ENCODE data around the gene MYO5B.
A peak's percentile ranks its signal among the peaks of the same experiment; 100 is the strongest.

MYO5B gene

DNA sequence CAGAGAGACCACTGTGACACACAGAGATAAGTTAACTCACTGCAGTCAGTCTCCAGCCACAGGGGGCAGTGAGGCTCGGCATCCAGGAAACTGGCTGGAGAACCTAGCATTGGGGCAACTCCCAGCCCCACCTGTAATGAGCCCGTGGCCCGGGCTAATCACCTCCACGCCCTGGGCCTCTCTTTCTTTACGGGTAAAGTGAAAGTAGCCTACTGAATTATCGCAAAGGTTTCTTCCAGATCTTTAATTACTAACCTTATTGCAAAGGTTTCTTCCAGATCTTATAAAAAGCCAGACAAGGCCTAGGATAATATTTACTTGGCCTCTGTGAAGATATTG, 336.0 kb downstream of the MYO5B start:
- Histone ChIP-seq H3K4me1 (ENCODE audit: control insufficient read depth, low read depth, low read length) (peaks cover 3% of the 10 kb centered on the region), H3K23ac (ENCODE audit: low read length) (no peak overlapping the region), H2AK5ac (ENCODE audit: low read length) (no peak overlapping the region), H4K5ac (ENCODE audit: low read length) (no peak overlapping the region), H3K27ac (ENCODE audit: low read depth, low read length) (no peak overlapping the region), H3K4ac (ENCODE audit: low read depth, low read length) (no peak overlapping the region), H3K56ac (ENCODE audit: low read length) (no peak overlapping the region), H3K36me3 (ENCODE audit: control insufficient read depth, insufficient read depth, low read length) (peaks cover 1% of the 10 kb centered on the region), H2BK15ac (replicated peaks; ENCODE audit: low read depth) (no peak overlapping the region), H2BK120ac (ENCODE audit: low read depth, low read length) (no peak overlapping the region), H3K9ac (ENCODE audit: low read length) (no peak overlapping the region), H3K4me3 (ENCODE audit: low read length) (no peak overlapping the region), H2BK5ac (ENCODE audit: low read length) (no peak overlapping the region), H3K4me2 (ENCODE audit: low read length) (no peak overlapping the region), H3K27me3 (ENCODE audit: insufficient read depth, low read length, poor library complexity) (no peaks in the 10 kb centered on the region), H3K18ac (ENCODE audit: low read length) (no peak overlapping the region), H4K8ac (ENCODE audit: low read depth, low read length) (no peak overlapping the region), H3K79me2 (ENCODE audit: control insufficient read depth, insufficient read depth, low read length) (no peaks in the 10 kb centered on the region), H3K79me1 (ENCODE audit: low read length) (no peaks in the 10 kb centered on the region)
- DNase-seq, result no peak
- WGBS (ENCODE audit: extremely low coverage, insufficient coverage, low lambda C conversion rate), result no CpG with 5 or more reads among the region's 6 CpGs

DNA sequence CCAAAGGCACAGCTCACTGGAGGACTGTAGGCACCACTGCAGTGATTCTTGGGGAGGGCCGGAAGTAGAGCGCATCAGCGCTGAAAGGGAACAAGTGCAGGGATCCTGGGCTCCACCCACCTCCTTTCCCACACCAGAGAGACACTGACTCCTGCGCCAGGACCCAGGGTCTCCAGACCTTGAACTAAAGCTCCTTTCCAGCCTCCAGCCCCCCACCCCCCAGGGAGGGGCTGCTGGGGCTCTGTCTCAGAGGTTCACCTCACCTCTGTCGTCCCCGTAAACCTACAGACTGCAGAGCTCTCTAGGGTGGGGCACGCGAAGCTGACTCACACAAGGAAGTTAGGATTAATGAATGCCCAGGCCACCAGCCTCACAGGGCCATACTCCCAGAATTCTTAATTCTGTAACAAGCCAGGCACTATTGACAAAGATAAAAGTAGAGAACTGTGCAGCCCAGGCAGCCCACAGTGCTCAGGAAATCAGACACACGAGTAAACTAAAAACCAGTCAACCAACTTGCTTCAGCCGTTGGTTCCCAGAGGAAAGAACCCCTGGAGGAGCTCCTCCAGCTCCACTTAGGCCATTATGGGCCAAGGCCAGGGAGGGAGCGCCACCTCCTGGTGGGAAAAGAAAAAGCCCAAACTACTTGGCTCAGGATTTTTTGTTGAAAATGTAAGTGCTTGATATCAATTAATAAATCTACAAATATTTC, 336.5 kb downstream of the MYO5B start:
- no CpG with 5 or more reads among the region's 11 CpGs for WGBS (ENCODE audit: extremely low coverage, insufficient coverage, low lambda C conversion rate)

DNA sequence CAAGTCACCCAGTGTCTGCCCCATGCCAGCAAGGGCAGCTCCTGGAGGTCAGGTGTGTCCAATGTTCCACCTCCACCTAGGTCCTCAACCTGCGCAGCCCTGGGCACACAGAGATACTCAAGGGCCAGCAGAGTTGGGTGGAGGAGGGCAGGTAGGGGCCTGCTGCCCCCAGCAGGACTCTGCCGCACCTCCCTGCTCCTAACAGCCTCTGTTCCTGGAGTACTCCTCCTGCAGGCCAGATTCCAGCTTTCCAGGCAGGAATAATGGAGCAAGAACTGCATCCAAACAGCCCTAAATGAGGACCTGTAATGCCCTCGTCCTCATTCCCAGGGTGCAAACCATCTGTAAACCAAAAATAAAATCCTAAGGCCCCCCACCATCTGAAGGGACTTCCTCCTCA, 337.2 kb downstream of the MYO5B start:
- Histone ChIP-seq H3K4me1 (ENCODE audit: control insufficient read depth, low read depth, low read length) (peaks cover 3% of the 10 kb centered on the region), H2BK5ac (ENCODE audit: low read length) (no peak overlapping the region), H3K79me2 (ENCODE audit: control insufficient read depth, insufficient read depth, low read length) (no peaks in the 10 kb centered on the region), H3K36me3 (ENCODE audit: control insufficient read depth, insufficient read depth, low read length) (peaks cover 1% of the 10 kb centered on the region), H2BK120ac (ENCODE audit: low read depth, low read length) (no peak overlapping the region), H3K56ac (ENCODE audit: low read length) (no peak overlapping the region), H2BK15ac (replicated peaks; ENCODE audit: low read depth) (no peak overlapping the region), H3K18ac (ENCODE audit: low read length) (no peak overlapping the region), H3K27ac (ENCODE audit: low read depth, low read length) (no peak overlapping the region), H3K4ac (ENCODE audit: low read depth, low read length) (no peak overlapping the region), H4K8ac (ENCODE audit: low read depth, low read length) (no peak overlapping the region), H3K79me1 (ENCODE audit: low read length) (no peaks in the 10 kb centered on the region), H3K4me2 (ENCODE audit: low read length) (no peak overlapping the region), H3K27me3 (ENCODE audit: insufficient read depth, low read length, poor library complexity) (no peaks in the 10 kb centered on the region), H3K9ac (ENCODE audit: low read length) (no peak overlapping the region), H4K5ac (ENCODE audit: low read length) (no peak overlapping the region), H2AK5ac (ENCODE audit: low read length) (no peak overlapping the region), H3K4me3 (ENCODE audit: low read length) (no peak overlapping the region), H3K23ac (ENCODE audit: low read length) (no peak overlapping the region)
- DNase-seq, result peak; percentile 50
- no CpG with 5 or more reads among the region's 3 CpGs for WGBS (ENCODE audit: extremely low coverage, insufficient coverage, low lambda C conversion rate)

More for the DNA sequence above, 336.5 kb downstream of the MYO5B start:
- Histone ChIP-seq H3K56ac (ENCODE audit: low read length) (peak overlapping the region; percentile 58), H3K27me3 (ENCODE audit: insufficient read depth, low read length, poor library complexity) (no peaks in the 10 kb centered on the region), H3K4ac (ENCODE audit: low read depth, low read length) (no peak overlapping the region), H3K27ac (ENCODE audit: low read depth, low read length) (no peak overlapping the region), H3K9ac (ENCODE audit: low read length) (peak overlapping the region; percentile 29), H3K4me1 (ENCODE audit: control insufficient read depth, low read depth, low read length) (peaks cover 3% of the 10 kb centered on the region), H2AK5ac (ENCODE audit: low read length) (no peak overlapping the region), H3K79me2 (ENCODE audit: control insufficient read depth, insufficient read depth, low read length) (no peaks in the 10 kb centered on the region), H4K8ac (ENCODE audit: low read depth, low read length) (no peak overlapping the region), H2BK5ac (ENCODE audit: low read length) (no peak overlapping the region), H2BK15ac (replicated peaks; ENCODE audit: low read depth) (no peak overlapping the region), H3K36me3 (ENCODE audit: control insufficient read depth, insufficient read depth, low read length) (peaks cover 1% of the 10 kb centered on the region), H3K23ac (ENCODE audit: low read length) (no peak overlapping the region), H3K4me3 (ENCODE audit: low read length) (no peak overlapping the region), H4K5ac (ENCODE audit: low read length) (peak overlapping the region; percentile 60), H3K4me2 (ENCODE audit: low read length) (no peak overlapping the region), H3K79me1 (ENCODE audit: low read length) (no peaks in the 10 kb centered on the region), H3K18ac (ENCODE audit: low read length) (peak overlapping the region; percentile 51), H2BK120ac (ENCODE audit: low read depth, low read length) (no peak overlapping the region)
- peak; percentile 84 for DNase-seq

DNA sequence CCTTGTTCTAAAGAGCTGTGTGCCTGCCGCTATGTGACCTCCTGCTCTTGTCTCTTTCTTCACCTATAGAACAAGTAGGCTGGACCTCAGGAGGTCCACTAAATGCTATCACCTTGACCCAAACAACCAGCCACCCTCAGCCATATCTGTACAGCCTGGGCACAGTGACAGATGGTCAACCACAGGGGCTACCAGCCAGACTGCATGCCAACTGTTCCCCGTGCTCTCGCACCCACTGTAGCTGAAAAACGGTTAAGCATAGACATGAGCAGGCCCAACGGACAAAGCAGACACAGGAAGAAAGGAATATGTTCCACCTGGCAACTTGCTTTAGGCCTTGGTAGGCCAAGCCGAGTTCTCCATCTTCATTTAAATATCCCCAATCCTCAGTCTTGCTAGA, 338.5 kb downstream of the MYO5B start:
- H3K36me3 ChIP-seq (ENCODE audit: control insufficient read depth, insufficient read depth, low read length), result no peaks in the 10 kb centered on the region
- H2AK5ac ChIP-seq (ENCODE audit: low read length), result no peak overlapping the region
- H3K4me1 ChIP-seq (ENCODE audit: control insufficient read depth, low read depth, low read length), result peaks cover 3% of the 10 kb centered on the region
- H3K27me3 ChIP-seq (ENCODE audit: insufficient read depth, low read length, poor library complexity), result no peaks in the 10 kb centered on the region
- no peak overlapping the region for H3K23ac ChIP-seq (ENCODE audit: low read length)
- no peak overlapping the region for H3K4me2 ChIP-seq (ENCODE audit: low read length)
- no peak overlapping the region for H3K27ac ChIP-seq (ENCODE audit: low read depth, low read length)
- WGBS (ENCODE audit: extremely low coverage, insufficient coverage, low lambda C conversion rate), result no CpG with 5 or more reads among the region's 6 CpGs
- H3K79me2 ChIP-seq (ENCODE audit: control insufficient read depth, insufficient read depth, low read length), result no peaks in the 10 kb centered on the region
- H4K5ac ChIP-seq (ENCODE audit: low read length), result no peak overlapping the region
- DNase-seq, result no peak
- no peaks in the 10 kb centered on the region for H3K79me1 ChIP-seq (ENCODE audit: low read length)
- no peak overlapping the region for H3K4me3 ChIP-seq (ENCODE audit: low read length)
- H3K4ac ChIP-seq (ENCODE audit: low read depth, low read length), result no peak overlapping the region
- no peak overlapping the region for H2BK120ac ChIP-seq (ENCODE audit: low read depth, low read length)
- no peak overlapping the region for H4K8ac ChIP-seq (ENCODE audit: low read depth, low read length)
- no peak overlapping the region for H2BK15ac ChIP-seq (replicated peaks; ENCODE audit: low read depth)
- H3K56ac ChIP-seq (ENCODE audit: low read length), result no peak overlapping the region
- no peak overlapping the region for H3K18ac ChIP-seq (ENCODE audit: low read length)
- H2BK5ac ChIP-seq (ENCODE audit: low read length), result no peak overlapping the region
- no peak overlapping the region for H3K9ac ChIP-seq (ENCODE audit: low read length)

DNA sequence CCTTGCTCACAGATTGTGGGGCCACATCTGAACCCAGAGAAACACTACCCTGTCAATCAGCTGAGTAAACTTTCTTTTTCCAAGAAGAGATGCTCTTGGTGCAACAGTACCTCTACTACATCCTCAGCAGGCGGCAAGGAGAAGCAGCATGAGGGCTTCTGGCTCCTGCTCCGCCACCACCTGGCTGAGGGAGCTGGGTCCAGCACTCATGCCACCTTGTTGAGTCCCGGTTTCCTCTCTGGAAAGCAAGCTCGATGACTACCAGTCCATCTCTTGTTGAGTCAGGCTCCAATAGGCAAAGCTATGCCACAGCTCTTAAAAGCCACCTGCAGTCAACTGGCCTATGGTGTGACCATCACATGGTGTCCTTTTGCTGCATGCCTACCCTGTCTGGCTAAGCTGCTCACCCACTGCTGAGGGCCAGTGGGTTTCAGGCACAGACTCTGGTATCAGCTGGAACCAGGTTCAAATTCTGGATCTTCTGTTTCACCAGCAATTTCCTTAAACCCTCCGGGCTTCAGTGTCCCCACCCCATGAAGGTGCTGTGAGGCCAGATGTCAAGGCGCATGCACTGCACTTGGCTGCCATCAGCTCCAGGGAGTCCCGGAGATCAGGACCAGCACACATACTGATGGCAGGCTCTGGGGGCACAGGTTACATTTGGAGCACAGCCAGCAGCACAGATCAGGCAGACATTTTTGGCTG, 339.1 kb downstream of the MYO5B start:
- Histone ChIP-seq H4K5ac (ENCODE audit: low read length) (no peak overlapping the region), H3K4me1 (ENCODE audit: control insufficient read depth, low read depth, low read length) (peaks cover 3% of the 10 kb centered on the region)
- WGBS (ENCODE audit: extremely low coverage, insufficient coverage, low lambda C conversion rate), result no CpG with 5 or more reads among the region's 7 CpGs

More for the DNA sequence above, 339.1 kb downstream of the MYO5B start:
- Histone ChIP-seq H3K4me3 (ENCODE audit: low read length) (no peak overlapping the region), H2BK5ac (ENCODE audit: low read length) (no peak overlapping the region), H3K18ac (ENCODE audit: low read length) (no peak overlapping the region), H3K9ac (ENCODE audit: low read length) (no peak overlapping the region), H2AK5ac (ENCODE audit: low read length) (no peak overlapping the region), H3K23ac (ENCODE audit: low read length) (no peak overlapping the region), H3K36me3 (ENCODE audit: control insufficient read depth, insufficient read depth, low read length) (no peaks in the 10 kb centered on the region), H2BK15ac (replicated peaks; ENCODE audit: low read depth) (no peak overlapping the region), H3K56ac (ENCODE audit: low read length) (no peak overlapping the region), H3K79me2 (ENCODE audit: control insufficient read depth, insufficient read depth, low read length) (no peaks in the 10 kb centered on the region), H3K4me2 (ENCODE audit: low read length) (no peak overlapping the region), H3K27ac (ENCODE audit: low read depth, low read length) (no peak overlapping the region), H4K8ac (ENCODE audit: low read depth, low read length) (no peak overlapping the region), H2BK120ac (ENCODE audit: low read depth, low read length) (no peak overlapping the region), H3K4ac (ENCODE audit: low read depth, low read length) (no peak overlapping the region), H3K79me1 (ENCODE audit: low read length) (no peaks in the 10 kb centered on the region), H3K27me3 (ENCODE audit: insufficient read depth, low read length, poor library complexity) (no peaks in the 10 kb centered on the region)
- DNase-seq, result no peak
